OCI-LY7 (cell line): ENCODE measurements around the gene LMOD3. TPM values are rescaled to one million over a fixed set of nuclear protein-coding genes. Genes with fewer than 3 reads are reported as not detected.
A peak's percentile ranks its signal among the peaks of the same experiment; 100 is the strongest.

ENCODE experiments used
- BruUV-seq: library from RNA; stranded (reverse); fragments of 400-500 nt; replicated peaks from 2 replicates; lab custom pipeline; 2021; lab: Mats Ljungman, UMichigan
- CTCF ChIA-PET: fragments of 300-600 bp; sonication (Branson Sonifier 250); formaldehyde crosslinking; loops from one replicate; lab custom pipeline; 2022; ENCODE audit warnings: antibody characterized with exemption; ENCODE audit not compliant: unreplicated experiment; lab: Charles Lee
- POLR2A ChIA-PET: fragments of 300-600 bp; sonication (Branson Sonifier 250); formaldehyde crosslinking; loops from one replicate; lab custom pipeline; 2022; ENCODE audit warnings: antibody characterized with exemption; lab: Charles Lee
- DNase-seq: peaks from one replicate; pipeline ENCODE4 v3.0.0-alpha.2; 2015; ENCODE audit warnings: low spot score
- H2AFZ ChIP-seq: fragments of 200-600 bp; sonication (generic), shearing (Covaris generic); 2 replicates; pipeline ENCODE4 v1.6.1; 2014; ENCODE audit warnings: mild to moderate bottlenecking, antibody characterized with exemption, low read length, moderate library complexity
- H3K27ac ChIP-seq: fragments of 200-600 bp; sonication (generic); 2 replicates; pipeline ENCODE4 v1.5.1; 2014; ENCODE audit warnings: mixed run types, low read depth, mild to moderate bottlenecking, moderate library complexity, low read length, inconsistent platforms; ENCODE audit not compliant: poor library complexity, severe bottlenecking
- H3K36me3 ChIP-seq: fragments of 200-600 bp; sonication (generic); 2 replicates; pipeline ENCODE4 v1.6.1; 2014; ENCODE audit warnings: mild to moderate bottlenecking, antibody characterized with exemption, low read length, moderate library complexity, mixed read lengths; ENCODE audit not compliant: insufficient read depth
- H3K4me1 ChIP-seq: fragments of 200-600 bp; sonication (generic); 2 replicates; pipeline ENCODE4 v1.5.1; 2014; ENCODE audit warnings: mild to moderate bottlenecking, low read length; ENCODE audit not compliant: insufficient read depth, poor library complexity, severe bottlenecking
- H3K4me2 ChIP-seq: fragments of 200-600 bp; sonication (generic); 2 replicates; pipeline ENCODE4 v1.6.1; 2014; ENCODE audit warnings: mild to moderate bottlenecking, low read length
- H3K4me3 ChIP-seq: fragments of 200-600 bp; sonication (generic); 2 replicates; pipeline ENCODE4 v1.5.1; 2014; ENCODE audit warnings: mild to moderate bottlenecking, low read depth, low read length; ENCODE audit not compliant: poor library complexity, severe bottlenecking
- H3K79me2 ChIP-seq: fragments of 200-600 bp; sonication (generic); 2 replicates; pipeline ENCODE4 v1.6.1; 2016; ENCODE audit warnings: low read depth, mild to moderate bottlenecking, low read length, moderate library complexity, mixed read lengths; ENCODE audit not compliant: insufficient read depth
- H3K9me2 ChIP-seq: fragments of 200-600 bp; sonication (generic); 2 replicates; pipeline ENCODE4 v1.6.1; 2016; ENCODE audit warnings: mild to moderate bottlenecking, low read length, mixed read lengths; ENCODE audit not compliant: insufficient read depth
- H3K9me3 ChIP-seq: fragments of 200-600 bp; sonication (generic); 2 replicates; pipeline ENCODE4 v1.6.1; 2014; ENCODE audit warnings: mild to moderate bottlenecking, mixed run types, low read length, mixed read lengths
- H4K20me1 ChIP-seq: fragments of 200-600 bp; sonication (generic); 2 replicates; pipeline ENCODE4 v1.6.1; 2014; ENCODE audit warnings: mild to moderate bottlenecking, antibody characterized with exemption, low read length, moderate library complexity, mixed read lengths; ENCODE audit not compliant: insufficient read depth
- EZH2phosphoT487 ChIP-seq: fragments of 200-600 bp; sonication (generic); IDR thresholded peaks from 2 replicates; pipeline ENCODE4 v1.6.1; 2018; ENCODE audit warnings: low read depth, borderline replicate concordance, mild to moderate bottlenecking, mixed run types, antibody characterized with exemption, low read length, moderate library complexity, mixed read lengths
- intact Hi-C: fragments of 100-400 bp; cut with micrococcal nuclease; formaldehyde crosslinking; loops from one replicate; pipeline ENCODE4 v1.10.0; 2022; ENCODE audit not compliant: unreplicated experiment
- total RNA-seq, 2 experiments: library from RNA; depleted of rRNA in 1 of 2; stranded (reverse); fragments of >200 nt in 1 of 2; shearing (Covaris generic) in 1 of 2; gene quantifications; 2 replicates each; pipeline ENCODE4 v1.2.3, GENCODE V29; 2014 to 2022
- TF ChIP-seq, protein P1 (sequence below): fragments of 200-600 bp; sonication (generic); conservative IDR thresholded peaks from 2 replicates; pipeline ENCODE4 v1.5.1; 2014; ENCODE audit warnings: mild to moderate bottlenecking, antibody characterized with exemption, low read length, moderate library complexity, mixed read lengths

Gene LMOD3
- total RNA-seq, 2 experiments from 2014 or later, result not detected

GRCh38 chr3:69095636-69096035, 26.8 kb downstream of the LMOD3 start:
- TF ChIP-seq, protein P1, sequence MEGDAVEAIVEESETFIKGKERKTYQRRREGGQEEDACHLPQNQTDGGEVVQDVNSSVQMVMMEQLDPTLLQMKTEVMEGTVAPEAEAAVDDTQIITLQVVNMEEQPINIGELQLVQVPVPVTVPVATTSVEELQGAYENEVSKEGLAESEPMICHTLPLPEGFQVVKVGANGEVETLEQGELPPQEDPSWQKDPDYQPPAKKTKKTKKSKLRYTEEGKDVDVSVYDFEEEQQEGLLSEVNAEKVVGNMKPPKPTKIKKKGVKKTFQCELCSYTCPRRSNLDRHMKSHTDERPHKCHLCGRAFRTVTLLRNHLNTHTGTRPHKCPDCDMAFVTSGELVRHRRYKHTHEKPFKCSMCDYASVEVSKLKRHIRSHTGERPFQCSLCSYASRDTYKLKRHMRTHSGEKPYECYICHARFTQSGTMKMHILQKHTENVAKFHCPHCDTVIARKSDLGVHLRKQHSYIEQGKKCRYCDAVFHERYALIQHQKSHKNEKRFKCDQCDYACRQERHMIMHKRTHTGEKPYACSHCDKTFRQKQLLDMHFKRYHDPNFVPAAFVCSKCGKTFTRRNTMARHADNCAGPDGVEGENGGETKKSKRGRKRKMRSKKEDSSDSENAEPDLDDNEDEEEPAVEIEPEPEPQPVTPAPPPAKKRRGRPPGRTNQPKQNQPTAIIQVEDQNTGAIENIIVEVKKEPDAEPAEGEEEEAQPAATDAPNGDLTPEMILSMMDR, result no peak
- no peak for TF ChIP-seq EZH2phosphoT487
- H3K79me2 ChIP-seq, result peaks cover 19% of the 10 kb centered on the region; the same call in 1 of the 2 replicates
- intact Hi-C loops, result no loop called here
- H3K36me3 ChIP-seq, result 0 out of 2 replicates have a peak, but pooled peaks cover 8% of the 10 kb centered on the region
- POLR2A ChIA-PET, result interaction anchor here (0.7 kb wide), 1 partner anchor 1023 kb away, joined by 5 read pairs; no protein-coding TSS in a partner anchor
- no peaks in the 10 kb centered on the region for H3K9me2 ChIP-seq
- no peak overlapping the region for H3K4me2 ChIP-seq
- H2AFZ ChIP-seq, result no peak overlapping the region
- no TSS peak for BruUV-seq
- CTCF ChIA-PET, result interaction anchor here (0.8 kb wide), 1 partner anchor 9 kb away, joined by 3 read pairs; no protein-coding TSS in a partner anchor
- H3K4me3 ChIP-seq, result no peak overlapping the region
- peaks cover 22% of the 10 kb centered on the region for H3K4me1 ChIP-seq
- no peaks in the 10 kb centered on the region for H4K20me1 ChIP-seq
- DNase-seq, result no peak
- H3K27ac ChIP-seq, result no peak overlapping the region
- H3K9me3 ChIP-seq, result no peaks in the 10 kb centered on the region

DNA sequence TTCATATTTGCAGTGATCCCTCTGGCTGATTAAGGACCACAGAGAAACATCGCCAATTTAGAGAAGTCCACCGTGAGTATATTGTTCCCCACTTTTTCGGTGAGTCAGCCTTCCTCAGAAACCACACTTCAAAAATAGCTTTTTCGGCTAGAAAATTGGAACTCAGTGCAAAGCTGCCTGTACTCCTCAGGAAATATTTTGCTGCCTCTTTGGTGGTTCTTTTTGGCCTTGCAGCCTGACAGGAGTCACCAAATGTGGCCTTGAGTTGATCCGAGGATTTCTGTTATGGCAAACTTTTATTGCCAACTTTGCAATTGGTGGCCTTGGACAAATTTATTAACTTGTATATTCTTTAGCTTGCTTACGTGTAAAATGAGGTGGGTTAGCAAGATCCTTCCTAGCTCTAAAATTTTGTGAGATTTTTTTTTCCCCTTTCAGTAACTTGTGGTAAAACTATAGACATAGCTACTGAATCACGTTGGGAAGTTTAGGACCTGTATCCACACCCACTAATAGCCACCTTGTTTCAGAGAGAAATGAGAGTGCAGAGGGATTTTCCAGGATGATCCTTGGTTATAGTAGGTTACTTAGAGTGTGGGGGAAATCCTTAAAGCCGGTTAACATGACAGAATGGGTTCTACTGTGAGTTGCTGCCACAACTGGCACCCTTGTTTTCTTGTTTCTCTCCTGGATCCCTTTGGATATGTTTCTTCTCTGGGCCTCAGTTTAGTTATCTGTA, 27.8 kb downstream of the LMOD3 start:
- intact Hi-C loops, result no loop called here
- DNase-seq, result no peak

GRCh38 chr3:69092030-69092516, 30.3 kb downstream of the LMOD3 start:
- H3K79me2 ChIP-seq, result peaks cover 24% of the 10 kb centered on the region; the same call in 1 of the 2 replicates
- no peaks in the 10 kb centered on the region for H3K9me2 ChIP-seq

More for the DNA sequence above, 27.8 kb downstream of the LMOD3 start:
- H3K9me3 ChIP-seq, result no peaks in the 10 kb centered on the region
- no peak overlapping the region for H3K4me3 ChIP-seq
- no TSS peak for BruUV-seq
- H3K4me1 ChIP-seq, result peaks cover 22% of the 10 kb centered on the region
- no peaks in the 10 kb centered on the region for H3K9me2 ChIP-seq
- peaks cover 19% of the 10 kb centered on the region; the same call in 1 of the 2 replicates for H3K79me2 ChIP-seq
- no peak overlapping the region for H3K27ac ChIP-seq
- no peak overlapping the region for H2AFZ ChIP-seq
- ChIA-PET POLR2A (interaction anchor here (0.7 kb wide), 1 partner anchor 31 kb away, joined by 3 read pairs; no protein-coding TSS in a partner anchor), CTCF (no interaction called here)
- no peaks in the 10 kb centered on the region for H4K20me1 ChIP-seq
- H3K4me2 ChIP-seq, result no peak overlapping the region
- H3K36me3 ChIP-seq, result 0 out of 2 replicates have a peak, but pooled peaks cover 8% of the 10 kb centered on the region
- no peak for TF ChIP-seq EZH2phosphoT487

More at GRCh38 chr3:69092030-69092516, 30.3 kb downstream of the LMOD3 start:
- Histone ChIP-seq H3K9me3 (no peaks in the 10 kb centered on the region), H2AFZ (peak overlapping the region; percentile 53), H4K20me1 (no peaks in the 10 kb centered on the region), H3K36me3 (0 out of 2 replicates have a peak, but pooled peaks cover 5% of the 10 kb centered on the region), H3K4me1 (peaks cover 42% of the 10 kb centered on the region), H3K27ac (peak overlapping the region; percentile 68), H3K4me3 (peak overlapping the region; percentile 42), H3K4me2 (peak overlapping the region; percentile 76)
- intact Hi-C loops, result no loop called here
- DNase-seq, result peak; percentile 56
- ChIA-PET CTCF (no interaction called here), POLR2A (interaction anchor here (0.6 to 1.7 kb wide), 17 partner anchors 8 to 297 kb away, joined by 3 to 11 read pairs (median 4); no protein-coding TSS in a partner anchor)
- TF ChIP-seq, protein P1, result no peak
- TF ChIP-seq EZH2phosphoT487, result no peak
- no TSS peak for BruUV-seq
